GM19023 (cell line): ENCODE measurements around the gene ATXN1.
A peak's percentile ranks its signal among the peaks of the same experiment; 100 is the strongest.
"Not testable (repeated sequence)": the region's sequence is repeated elsewhere in the genome, so short reads cannot be mapped to it uniquely, and the experiment has no call there.

Experiments used
- ATAC-seq: cut with Tn5 transposase; IDR thresholded peaks from one replicate; pipeline ENCODE4 v1.9.1; 2021; ENCODE audit warnings: mild to moderate bottlenecking, moderate library complexity; ENCODE audit not compliant: unreplicated experiment

The ATXN1 gene

DNA sequence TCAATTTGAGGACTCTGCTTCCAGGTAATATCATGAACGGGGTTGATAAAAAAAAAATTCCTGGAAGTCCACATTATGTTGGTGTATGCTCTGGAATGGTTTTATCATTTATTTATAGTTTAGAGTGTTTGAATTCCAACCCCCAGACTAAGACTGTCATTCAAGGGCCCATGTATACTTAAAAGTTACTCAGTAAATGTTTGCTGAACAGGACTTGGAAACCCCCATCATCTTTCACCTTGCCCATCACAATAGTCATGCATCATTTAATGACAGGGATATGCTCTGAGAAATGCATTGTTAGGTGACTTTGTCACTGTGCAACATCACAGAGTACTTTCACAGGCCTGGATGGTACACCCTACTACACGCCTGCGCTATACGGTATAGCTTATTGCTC lies 104.8 kb downstream of the ATXN1 start:
- ATAC-seq, result no peak

DNA sequence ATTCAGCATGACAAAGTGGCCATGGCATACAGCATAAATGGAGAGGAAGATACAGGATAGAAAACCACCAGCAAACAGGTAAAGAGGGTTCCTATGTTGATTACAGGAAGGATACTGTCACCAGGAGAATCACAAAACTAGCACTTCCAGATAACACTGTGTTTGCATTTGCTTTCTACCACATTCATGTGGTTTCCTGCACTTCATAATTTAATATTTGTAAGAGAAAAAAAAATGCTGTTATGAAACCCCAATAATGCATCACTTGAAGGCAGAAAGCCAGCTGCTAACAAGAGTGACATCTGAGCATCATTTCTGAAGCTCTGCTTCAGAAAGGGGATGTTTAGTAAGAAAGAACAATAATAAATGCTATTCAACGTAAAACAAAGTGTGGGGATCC lies 106.6 kb downstream of the ATXN1 start:
- ATAC-seq, result no peak

DNA sequence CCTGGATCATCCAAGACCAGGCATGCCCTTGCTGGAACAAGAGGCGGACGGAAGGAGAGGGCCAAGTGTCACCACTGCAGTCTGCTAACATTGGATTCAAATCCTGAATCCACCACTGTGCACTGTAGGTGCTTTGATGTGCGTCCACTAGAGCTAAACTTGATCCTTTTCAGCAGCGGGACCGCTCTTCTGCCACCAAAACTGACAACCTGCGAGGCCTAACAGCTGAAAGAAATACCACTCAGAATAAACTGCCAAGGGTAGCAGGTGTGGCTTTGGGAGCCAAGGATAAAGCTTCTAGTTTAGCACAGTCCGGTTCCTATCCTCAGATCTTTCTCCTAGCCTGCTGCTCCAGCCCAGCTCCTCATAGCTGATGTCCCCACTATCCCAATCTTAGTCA lies 108.0 kb downstream of the ATXN1 start:
- no peak for ATAC-seq

DNA sequence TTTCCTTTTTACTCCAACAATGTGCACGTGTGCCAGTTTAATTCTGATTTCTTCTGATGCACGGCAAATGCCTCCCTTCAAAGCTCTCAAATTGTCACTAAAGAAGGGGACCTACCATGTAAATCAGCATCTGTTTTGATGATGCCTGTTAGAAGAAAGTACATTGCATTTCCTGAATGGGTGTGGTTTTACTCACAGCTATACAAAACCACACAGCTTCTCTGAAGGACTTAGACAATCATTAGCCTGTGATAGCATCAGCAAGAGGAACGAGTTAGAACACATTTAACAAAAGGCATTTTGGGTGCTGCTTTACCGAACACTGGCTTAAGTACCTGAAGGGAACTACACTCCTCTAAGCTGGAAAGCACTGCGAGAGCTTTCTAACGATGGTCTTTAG lies 109.4 kb downstream of the ATXN1 start:
- ATAC-seq, result peak; percentile 89

DNA sequence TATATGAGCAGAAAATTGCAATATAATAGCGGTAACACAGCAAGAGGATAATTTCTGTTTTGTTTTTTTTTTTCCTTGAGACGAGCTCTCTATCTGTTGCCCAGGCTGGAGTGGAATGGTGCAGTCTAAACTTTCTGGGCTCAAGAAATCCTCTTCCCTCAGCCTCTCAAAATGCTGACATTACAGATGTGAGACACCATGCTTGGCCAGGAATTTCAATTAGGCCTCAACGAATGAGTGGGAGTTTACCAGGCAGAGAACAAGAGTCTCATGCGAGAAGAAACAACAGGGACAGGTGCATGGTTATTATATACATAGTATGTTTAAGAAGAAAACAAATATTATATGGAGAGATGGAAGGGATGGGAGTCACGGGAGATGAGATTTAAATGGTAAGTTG lies 111.4 kb downstream of the ATXN1 start:
- no peak for ATAC-seq

DNA sequence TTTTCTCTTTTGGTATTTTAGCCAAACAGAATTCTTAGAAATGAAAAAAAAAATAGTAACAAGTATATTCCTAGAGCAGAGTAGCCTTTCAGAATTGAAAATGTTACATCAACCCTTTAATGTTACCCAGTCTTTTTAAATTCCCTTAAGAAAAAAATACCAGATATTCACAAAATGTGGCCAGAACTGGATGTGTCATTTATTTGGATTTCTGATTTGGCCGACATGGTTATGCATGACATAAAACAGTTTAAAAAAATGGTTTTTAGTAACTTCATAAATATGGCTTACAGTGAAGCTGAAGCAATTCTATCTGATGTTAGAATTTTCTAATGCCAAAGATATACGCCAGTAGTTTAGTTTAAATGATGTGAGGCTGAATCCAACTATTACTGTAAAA lies 112.0 kb downstream of the ATXN1 start:
- no peak for ATAC-seq

DNA sequence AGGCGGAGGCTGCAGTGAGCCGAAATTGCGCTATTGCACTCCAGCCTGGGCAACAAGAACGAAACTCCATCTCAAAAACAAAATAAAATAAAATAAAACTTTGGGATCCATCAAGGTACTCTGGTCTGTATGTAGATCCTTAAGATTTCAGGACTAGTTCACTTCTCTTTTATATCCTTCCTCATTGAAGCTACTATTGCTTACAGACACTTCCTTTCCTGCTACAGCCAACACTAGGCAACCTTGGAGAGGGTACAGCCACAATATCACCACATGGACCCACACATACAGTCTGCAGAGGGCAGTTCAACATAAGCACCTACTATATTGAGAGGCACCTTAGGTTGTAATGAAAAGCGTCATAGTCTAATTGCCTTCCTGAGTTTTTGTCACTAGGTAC lies 113.3 kb downstream of the ATXN1 start:
- ATAC-seq, result no peak

DNA sequence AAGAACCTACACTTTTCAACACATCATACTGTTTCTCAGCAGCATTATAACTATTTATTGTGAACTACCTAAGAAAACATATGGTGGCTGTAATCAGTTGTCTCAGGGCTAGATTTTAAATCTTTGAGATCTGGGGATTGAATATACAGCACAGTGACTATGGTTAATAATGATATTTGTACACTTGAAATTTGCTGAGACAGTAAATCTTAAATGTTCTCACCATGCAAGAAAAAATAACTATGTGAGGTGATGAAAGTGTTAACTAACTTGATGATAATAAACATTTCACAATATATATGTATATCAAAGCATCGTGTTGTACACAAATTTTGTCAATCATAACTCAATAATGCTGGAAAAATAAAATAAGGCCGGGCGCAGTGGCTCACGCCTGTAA lies 113.8 kb downstream of the ATXN1 start:
- no peak for ATAC-seq

DNA sequence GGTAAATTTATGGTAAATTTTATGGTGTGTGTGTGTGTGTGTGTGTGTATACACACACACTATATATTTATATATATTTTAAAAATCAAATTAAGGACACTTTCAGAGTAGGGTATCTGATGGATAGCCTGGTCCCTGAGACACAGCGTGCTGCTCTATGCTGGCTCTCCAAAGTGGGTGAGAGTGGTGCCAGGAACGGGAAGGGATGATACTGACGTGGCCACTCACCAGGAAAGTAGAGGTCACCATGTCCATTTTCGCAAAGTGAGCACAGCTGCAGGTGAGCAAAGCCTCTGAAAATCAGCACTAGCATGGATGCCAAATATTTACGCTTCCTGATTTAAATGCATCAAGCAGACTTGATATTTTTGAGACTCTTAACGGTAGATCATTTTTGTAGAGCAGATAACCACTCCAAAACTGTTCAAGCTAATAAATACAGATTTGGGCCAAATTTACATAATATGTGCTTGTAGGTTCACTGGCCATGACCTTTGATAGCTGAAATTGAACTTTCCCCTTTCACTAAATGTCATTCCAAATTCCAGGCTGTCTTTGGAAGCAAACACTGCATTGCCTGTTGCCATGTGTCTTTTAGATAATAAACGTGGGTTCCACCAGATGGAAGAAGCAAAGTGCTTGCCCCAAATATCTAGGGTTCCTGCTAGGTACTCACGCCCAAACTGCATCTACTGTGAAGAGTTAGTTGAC lies 116.6 kb downstream of the ATXN1 start:
- ATAC-seq, result no peak

DNA sequence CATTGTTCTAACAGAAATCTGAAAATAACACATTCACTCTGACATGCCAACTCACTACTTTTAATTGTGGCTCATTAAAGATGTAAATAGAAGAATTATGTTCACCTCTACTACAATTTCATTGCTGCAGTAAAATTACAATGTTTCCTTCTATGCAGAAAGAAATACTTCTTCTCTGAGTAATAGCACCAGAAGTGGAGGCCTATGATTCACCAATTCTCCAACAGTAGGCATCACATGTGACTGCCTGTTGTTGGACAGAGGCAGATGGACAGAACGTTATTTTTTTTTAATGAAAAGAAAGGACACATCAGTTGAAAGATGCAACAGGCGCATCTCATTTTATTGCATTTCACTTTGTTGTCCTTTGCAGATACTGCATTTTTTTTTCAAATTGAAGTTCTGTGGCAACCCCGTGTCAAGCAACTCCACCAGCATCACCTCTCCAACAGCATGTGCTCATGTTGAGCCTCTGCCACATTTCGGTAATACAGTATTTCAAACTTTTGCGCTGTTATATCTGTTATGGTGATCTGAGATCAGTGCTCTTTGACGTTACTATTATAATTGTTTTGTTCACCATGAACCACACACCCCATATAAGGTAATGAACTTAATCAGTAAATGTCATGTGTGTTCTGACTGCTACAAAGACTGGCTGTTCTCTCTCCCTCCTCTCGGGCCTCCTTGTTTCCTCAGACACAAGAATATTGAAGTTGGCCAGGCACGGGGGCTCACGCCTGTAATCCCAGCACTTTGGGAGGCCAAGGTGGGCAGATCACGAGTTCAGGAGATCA lies 121.4 kb downstream of the ATXN1 start:
- no peak for ATAC-seq

DNA sequence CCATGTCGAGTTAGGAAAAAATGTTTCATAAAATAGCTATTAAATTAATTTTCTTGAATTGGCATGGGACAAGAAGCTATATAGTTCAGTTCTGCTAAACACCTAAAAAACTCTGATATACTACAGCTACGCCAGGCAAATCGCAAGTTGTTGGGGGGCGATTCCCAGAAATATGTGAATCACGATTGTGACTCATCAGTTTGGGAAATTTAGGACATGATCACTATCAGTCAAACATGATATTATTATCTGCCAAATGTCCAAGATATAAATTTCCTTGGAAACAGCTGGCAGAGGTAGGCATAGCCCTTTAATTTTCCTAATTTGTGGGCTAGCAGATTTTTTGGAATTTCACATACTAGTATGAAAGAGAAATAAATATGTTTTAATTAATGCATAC lies 123.6 kb downstream of the ATXN1 start:
- ATAC-seq, result no peak

DNA sequence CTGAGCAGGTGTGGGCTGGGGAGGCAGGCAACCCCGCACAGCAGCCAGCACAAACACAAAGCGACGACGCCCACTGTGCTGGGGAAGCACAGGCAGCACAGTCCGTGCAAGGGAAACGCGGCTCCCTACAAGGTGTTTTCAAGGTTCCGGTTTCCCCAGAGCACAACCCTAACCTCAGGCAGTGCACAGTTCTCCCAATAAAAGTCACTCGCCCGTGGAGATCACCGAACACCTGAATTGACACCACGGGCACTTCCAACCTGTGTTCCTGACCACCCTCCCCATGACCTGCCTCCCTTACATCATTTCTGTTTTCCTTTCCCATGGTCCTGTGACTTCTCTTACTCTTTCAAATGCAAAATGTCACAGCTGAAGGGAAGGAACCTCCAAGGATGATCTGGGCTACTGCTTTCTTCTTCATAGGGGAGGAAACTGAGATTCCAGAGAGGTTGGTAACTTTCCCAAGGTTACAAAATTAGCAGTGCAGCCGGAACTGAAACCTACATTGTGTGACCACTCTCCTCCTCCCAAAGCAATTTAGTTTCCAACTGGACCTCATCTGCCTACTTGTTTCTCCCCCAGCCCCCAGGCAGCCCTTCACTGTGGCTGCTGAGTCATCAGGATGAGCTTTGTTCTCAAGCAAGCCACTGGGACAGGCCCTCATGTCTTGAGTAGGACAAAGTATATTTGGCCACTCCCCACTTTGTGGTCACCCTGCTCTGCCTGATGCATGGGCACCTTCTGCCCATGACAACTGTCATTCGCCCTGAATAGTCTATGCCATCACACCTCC lies 125.3 kb downstream of the ATXN1 start:
- peak; percentile 48 for ATAC-seq

DNA sequence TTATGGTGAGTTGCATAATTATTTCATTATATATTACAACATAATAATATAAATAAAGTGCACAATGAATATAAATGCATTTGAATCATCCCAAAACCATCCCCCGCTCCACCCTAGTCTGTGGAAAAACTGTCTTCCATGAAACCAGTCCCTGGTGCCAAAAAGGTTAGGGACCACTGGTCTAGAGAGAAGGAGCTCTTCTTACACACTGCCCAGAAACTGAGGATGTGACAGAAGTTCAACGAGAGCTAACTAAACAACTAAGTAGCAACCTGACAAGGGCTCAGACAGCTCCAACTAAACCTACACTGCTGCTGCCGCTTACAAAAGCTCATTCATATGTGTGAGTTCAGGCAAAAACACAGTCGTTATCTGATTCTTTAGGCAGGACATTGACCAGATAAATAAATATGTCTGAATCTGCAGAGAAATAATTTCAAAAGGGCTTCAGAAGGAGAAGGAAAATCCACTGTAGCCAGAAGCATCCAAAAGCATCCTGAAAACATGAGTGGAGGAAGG lies 125.9 kb downstream of the ATXN1 start:
- no peak for ATAC-seq

DNA sequence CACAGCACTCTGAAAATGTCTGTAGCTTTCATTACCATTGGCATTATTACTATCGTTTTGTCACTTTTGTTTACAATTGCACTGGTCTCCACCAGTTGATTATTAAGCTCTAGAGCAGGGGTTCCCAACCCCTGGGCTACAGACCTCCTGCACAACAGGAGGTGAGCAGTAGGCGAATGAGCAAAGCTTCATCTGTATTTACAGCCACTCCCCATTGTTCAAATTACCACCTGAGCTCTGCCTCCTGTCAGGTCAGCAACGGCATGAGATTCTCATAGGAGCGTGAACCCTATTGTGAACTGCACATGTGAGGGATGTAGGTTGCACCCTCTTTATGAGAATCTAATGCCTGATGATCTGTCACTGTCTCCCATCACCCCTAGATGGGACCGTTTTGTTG lies 126.4 kb downstream of the ATXN1 start:
- no peak for ATAC-seq

DNA sequence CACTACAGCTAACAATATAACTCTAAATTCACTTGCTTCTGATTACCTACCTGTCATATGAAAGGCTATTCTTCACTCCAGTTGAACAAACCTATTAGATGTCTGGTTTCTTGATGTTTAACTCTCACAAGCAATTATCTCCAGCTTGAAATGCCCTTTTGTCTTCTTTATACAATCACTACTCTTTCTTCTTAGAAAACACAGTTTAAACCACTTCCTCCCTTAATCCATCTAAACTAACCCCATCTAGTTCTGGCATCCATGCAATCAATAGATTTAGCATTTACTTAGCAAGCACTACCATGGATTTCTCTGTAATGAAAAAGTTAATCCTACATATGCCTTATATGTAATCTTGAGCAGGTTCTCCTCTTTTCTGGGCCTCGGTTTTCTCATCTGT lies 127.3 kb downstream of the ATXN1 start:
- no peak for ATAC-seq

DNA sequence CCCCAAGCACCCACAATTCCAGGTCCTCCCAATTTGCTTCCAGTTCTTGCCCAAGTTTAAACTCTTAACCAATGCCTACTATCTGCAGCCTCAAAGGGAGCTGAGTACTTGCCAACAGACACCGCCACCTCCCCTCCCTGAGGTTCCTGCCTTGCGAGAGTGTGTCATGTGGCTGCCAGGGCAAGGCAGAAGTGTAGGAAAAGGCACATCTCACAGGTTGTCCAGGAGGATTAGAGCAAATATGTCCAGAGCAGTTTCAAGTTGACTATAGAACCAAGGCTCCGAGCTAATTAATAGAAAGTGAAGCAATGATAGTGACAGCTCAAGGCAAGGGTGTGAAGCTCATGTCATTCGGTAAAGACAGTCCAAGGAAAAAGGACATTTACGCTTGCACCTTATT lies 127.8 kb downstream of the ATXN1 start:
- no peak for ATAC-seq

DNA sequence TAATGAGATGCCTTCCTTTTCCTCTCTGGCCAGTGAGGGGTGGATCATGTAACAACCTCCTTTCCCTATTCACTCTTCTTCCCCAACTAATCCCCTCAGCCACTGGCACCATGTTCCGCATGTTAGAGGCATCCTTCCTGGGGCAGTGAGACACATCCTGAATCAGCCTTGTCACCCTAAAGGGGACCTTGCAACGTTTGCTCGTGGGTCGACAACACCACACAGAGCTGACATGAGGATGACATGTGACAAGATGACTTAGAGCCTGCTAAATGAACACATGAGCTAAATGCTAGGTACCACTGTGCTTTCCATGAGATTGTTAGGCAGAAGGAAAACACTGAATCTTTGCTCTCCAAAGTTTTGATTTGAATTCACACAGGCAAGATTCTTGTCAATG lies 129.2 kb downstream of the ATXN1 start:
- ATAC-seq, result no peak

DNA sequence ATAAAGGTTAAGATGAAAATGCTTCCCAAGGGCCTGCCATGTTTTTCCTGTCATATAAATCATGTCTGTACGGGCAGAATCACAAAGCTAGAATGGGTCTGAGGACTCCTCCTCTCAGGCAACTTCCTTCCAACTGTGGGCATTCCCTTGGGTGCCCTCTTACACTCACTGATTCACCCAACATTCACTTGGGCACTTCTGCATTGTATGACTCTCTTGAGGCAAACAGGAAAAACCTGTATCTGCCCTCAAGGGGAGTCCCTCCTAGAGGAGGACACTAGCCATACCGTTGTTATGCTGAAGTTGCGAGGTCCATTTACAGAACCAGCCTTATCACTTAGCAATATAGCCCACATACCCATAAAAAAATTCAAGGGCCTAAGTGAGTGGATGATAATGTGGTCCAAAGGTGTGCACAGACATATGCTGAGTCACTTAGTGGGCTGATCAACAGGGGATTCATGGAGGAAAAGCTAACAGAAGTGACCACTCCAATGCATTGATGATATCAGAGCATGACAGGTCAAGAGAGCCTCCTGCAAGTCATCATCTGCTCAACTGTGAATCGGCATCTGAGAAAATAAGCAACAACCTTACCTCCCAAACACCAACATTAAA lies 131.1 kb downstream of the ATXN1 start:
- ATAC-seq, result no peak

DNA sequence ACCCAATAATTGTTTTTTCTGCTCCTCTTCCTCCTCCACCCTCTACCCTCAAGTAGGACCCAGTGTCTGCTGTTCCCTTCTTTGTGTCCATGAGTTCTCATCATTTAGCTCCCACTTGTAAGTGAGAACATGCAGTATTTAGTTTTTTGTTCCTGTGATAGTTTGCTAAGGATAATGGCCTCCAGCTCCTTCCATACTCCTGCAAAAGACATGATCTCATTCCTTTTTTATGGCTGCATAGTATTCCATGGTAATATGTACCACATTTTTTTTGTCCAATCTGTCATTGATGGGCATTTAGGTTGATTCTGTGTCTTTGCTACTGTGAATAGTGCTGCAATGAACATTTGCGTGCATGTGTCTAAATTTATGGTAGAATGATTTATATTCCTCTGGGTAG lies 132.7 kb downstream of the ATXN1 start:
- ATAC-seq, result not testable (repeated sequence)

DNA sequence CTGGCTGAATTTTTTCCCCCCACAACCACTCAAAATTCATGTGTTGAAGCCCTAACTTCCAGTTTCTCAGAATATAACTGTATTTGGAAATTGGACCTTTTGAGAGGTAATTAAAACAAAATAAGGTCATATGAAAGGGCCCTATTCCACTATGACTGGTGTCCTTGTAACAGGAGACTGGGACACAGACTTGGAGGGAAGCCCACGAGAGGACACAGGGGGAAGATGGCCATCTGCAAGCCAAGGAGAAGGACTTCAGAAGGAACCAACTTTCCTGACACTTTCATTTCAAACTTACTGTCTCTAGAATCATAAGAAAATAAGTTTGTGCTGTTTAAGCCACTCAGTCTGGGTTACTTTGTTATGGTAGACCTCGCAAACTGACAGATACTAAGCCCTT lies 134.6 kb downstream of the ATXN1 start:
- no peak for ATAC-seq
